EH (cell line): ENCODE results near the gene TMEM123.
A peak's percentile ranks its signal among the peaks of the same experiment; 100 is the strongest.
"Not testable (repeated sequence)": the region's sequence is repeated elsewhere in the genome, so short reads cannot be mapped to it uniquely, and the experiment has no call there.

ENCODE experiments used
- DNase-seq: peaks from one replicate; pipeline ENCODE4 v3.0.0-alpha.2; 2015; ENCODE audit warnings: low read depth

Gene TMEM123

GRCh38 chr11:102449651-102450570 lies 2.7 kb downstream of the TMEM123 start:
- DNase-seq = no peak

DNA sequence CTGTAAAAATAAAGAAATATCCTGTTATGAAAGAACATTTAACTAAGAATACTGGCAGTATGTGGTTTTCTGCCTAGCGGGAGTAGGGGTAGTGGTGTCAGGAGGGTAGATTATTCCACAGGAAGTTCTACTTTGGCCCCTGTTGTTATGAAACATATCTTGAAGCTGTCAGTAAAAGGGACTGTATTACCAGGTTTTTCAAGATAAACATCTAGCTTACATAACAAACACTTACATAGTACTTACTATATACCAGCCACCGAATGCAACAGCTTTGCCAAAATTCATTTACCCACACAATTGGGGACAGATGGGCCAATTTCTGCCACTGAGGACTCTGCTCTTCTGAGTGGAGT lies 3.7 kb downstream of the TMEM123 start:
- no peak for DNase-seq

GRCh38 chr11:102447941-102448868 lies 4.4 kb downstream of the TMEM123 start:
- no peak for DNase-seq

GRCh38 chr11:102447193-102447592 lies 5.4 kb downstream of the TMEM123 start:
- DNase-seq = no peak

- DNase-seq = peak; percentile 92
Measured at GRCh38 chr11:102446606-102447005, 6.0 kb downstream of the TMEM123 start.

- DNase-seq = not testable (repeated sequence)
Measured at GRCh38 chr11:102444693-102445092, 7.9 kb downstream of the TMEM123 start.

GRCh38 chr11:102444142-102444541 lies 8.4 kb downstream of the TMEM123 start:
- not testable (repeated sequence) for DNase-seq

DNA sequence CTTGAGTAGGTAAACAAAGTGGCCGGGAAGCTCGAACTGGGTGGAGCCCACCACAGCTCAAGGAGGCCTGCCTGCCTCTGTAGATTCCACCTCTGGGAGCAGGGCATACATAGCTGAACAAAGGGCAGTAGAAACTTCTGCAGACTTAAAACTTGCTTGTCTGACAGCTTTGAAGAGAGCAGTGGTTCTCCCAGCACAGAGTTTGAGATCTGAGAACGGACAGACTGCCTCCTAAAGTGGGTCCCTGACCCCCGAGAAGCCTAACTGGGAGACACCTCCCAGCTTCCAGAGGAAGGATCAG lies 13.6 kb downstream of the TMEM123 start:
- not testable (repeated sequence) for DNase-seq

GRCh38 chr11:102438311-102439062 lies 14.1 kb downstream of the TMEM123 start:
- no peak for DNase-seq

DNA sequence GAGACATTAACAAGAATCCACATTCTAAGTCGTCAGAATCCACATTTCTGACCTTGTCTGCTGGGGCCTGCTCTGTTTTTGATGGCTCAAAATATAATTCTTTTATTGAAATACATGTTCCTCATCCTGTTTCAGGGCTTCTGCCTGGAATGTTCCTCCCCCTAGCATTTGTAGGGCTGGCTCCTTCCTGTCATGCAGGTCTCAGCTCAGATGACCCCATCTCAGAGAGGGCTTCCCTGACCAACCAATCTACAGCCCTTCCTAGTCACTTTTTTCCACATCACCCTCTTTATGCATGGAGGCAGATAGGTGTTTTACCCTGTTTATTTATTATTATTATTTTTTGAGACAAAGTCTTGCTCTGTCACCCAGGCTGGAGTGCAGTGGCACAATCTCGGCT lies 14.8 kb downstream of the TMEM123 start:
- DNase-seq = peak; percentile 24

GRCh38 chr11:102436976-102437375 lies 15.6 kb downstream of the TMEM123 start:
- peak; percentile 31 for DNase-seq

GRCh38 chr11:102436561-102436960 lies 16.0 kb downstream of the TMEM123 start:
- peak; percentile 82 for DNase-seq

DNA sequence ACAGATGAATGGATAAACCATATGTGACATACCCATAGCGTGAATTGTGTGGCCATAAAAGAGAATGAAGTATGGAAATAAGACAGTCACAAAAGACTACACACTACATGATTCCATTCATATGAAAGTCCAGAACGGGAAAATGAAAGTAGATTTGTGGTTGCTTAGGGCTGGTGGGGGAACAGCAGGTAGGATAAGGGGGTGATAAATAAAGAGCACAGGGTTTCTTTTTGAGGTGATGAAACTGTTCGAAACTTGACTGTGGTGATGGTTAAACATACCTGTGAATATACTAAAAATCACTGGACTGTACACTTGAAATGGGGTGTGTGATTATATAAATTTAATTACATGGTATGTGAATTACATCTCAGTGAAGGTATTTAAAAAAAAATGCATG lies 16.9 kb downstream of the TMEM123 start:
- DNase-seq = no peak

DNA sequence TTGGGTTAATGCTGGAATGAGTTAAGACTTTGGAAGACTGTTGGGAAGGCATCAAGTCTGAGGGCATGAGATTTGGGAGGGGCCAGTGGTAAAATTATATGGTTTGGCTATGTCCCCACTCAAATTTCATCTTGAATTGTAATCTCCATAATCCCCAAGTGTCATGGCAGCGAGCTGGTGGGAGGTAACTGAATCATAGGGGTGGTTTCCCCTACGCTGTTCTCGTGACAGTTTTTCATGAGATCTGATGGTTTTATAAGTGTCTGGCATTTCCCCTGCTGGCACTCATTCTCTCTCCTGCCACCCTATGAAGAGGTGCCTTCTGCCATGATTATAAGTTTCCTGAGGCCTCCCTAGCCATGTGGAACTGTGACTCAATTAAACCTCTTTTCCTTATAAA lies 19.0 kb downstream of the TMEM123 start:
- DNase-seq = not testable (repeated sequence)

GRCh38 chr11:102432560-102432959 lies 20.0 kb downstream of the TMEM123 start:
- not testable (repeated sequence) for DNase-seq

GRCh38 chr11:102431404-102431803 lies 21.2 kb downstream of the TMEM123 start:
- no peak for DNase-seq

DNA sequence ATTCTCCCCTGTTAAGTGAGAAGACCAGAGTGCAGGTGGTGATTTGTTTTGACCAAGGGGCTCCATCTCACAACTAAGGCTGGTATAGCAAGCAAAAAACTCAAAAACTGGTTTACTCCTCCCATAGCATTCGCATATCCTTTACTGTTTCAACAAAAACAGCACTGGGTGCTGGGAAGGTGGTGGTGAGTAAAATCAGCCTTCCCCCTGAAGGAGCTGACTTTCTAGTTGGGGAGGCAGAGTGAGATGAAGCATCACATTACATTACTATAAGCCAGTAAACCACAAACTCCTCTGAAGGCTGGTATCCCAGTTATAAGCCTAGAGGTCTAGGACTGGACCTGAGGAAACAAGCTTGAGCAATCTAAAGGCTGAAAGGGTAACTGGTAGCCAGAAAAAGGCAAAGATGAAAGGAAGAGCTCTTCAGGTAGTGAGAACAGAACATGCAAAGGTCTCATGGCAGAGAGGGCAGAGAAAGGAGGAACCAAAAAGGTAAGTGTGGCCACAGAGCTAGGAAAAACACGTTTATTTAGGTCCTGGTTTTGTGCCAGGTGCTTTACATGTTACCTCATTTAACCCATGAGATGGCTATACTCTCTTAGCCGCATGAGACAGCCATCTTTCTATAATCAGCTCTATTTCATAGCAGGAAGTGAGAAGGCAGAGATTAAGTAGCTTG lies 22.3 kb downstream of the TMEM123 start:
- DNase-seq = peak; percentile 60

- peak; percentile 29 for DNase-seq
Measured at GRCh38 chr11:102429691-102430090, 22.9 kb downstream of the TMEM123 start.

DNA sequence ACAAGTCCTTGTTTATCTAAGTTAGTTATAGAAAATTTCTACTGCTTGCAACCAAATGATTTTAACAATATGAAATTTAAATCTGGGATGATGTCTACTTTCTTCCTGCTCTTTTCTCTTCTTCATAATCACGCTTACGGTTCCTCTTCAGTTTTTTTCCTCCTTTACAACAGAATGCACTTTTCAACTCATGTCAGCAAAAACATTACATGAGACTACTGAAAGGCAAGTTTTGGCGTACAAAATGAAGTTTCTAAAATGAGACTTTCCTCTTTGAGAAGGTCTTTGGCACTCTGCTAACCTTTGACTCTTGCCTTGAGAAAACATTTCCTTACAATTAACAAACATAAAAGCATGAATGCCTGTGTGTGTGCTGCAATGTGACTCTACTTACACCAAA lies 23.3 kb downstream of the TMEM123 start:
- DNase-seq = no peak

- no peak for DNase-seq
Measured at GRCh38 chr11:102428696-102429095, 23.9 kb downstream of the TMEM123 start.

DNA sequence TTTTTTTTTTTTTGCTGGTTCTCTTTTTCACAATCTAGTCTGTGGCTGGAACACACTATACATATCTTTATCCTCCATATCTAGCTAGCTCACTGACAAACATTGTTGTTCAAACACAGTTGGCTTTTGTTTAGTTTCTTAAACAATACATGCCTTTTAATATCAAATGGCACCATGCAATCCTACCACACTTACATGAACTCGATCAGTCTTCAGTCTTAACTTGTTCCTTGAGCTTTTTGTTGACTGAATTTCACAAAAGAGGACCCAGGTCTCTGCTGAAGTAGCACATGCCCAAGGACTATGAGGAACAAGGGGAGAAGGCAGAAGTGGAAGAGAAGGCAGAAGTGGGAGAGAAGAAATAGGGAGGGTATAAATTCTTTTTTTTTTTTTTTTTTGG lies 25.5 kb downstream of the TMEM123 start:
- DNase-seq = no peak

DNA sequence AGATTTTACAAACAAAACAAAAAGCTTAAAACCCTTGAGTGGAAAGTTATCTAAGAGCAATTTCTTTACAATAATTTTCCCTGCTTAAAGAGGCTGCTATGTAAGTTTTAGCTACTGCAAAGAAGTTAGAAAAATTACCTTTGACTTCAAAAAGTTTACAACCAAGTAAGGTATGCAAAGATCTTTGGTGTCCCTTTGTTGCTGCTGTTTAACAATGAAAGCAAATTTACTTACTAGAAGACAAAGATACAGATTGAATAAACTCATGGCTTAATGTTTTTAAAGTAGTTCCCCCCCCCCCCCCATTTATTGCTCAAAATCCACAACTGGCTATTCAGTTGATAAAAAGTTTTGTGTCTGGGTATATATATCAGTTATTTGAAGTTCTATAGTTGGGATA lies 26.0 kb downstream of the TMEM123 start:
- DNase-seq = no peak
